Ascending aorta (tissue), 2 donors: Measurements from ENCODE around the gene CST8. TPM values are rescaled to one million over a fixed set of nuclear protein-coding genes. Genes with fewer than 3 reads are reported as not detected.
"Not testable (repeated sequence)": the region's sequence is repeated elsewhere in the genome, so short reads cannot be mapped to it uniquely, and the experiment has no call there.

ENCODE experiments used
- DNase-seq, 2 donors: peaks; one replicate each; pipeline ENCODE4 v3.0.0-alpha.2; 2019; ENCODE audit warnings: low spot score in 2 of 2
- H3K27ac ChIP-seq, 2 donors: fragments of 200-600 bp; sonication (generic); one replicate each; pipeline ENCODE4 v1.5.1; 2016 to 2017; ENCODE audit warnings: mild to moderate bottlenecking in 1 of 2
- H3K27me3 ChIP-seq: fragments of 200-600 bp; sonication (generic); one replicate; pipeline ENCODE4 v1.5.1; 2017
- H3K36me3 ChIP-seq, 2 donors: fragments of 200-600 bp; sonication (generic); one replicate each; pipeline ENCODE4 v1.5.1; 2016
- H3K4me1 ChIP-seq, 2 donors: fragments of 200-600 bp; sonication (generic); one replicate each; pipeline ENCODE4 v1.5.1; 2016 to 2017; ENCODE audit warnings: mild to moderate bottlenecking in 1 of 2
- H3K4me3 ChIP-seq, 2 donors: fragments of 200-600 bp; sonication (generic); one replicate each; pipeline ENCODE4 v1.5.1; 2016 to 2017; ENCODE audit warnings: mild to moderate bottlenecking in 1 of 2
- H3K9me3 ChIP-seq, 2 donors: fragments of 200-600 bp; sonication (generic); one replicate each; pipeline ENCODE4 v1.5.1; 2016
- CTCF ChIP-seq, 3 experiments: fragments of 200-600 bp in 2 of 3; fragments of 450-650 bp in 1 of 3; sonication (generic) in 2 of 3; IDR thresholded peaks; one replicate each; pipeline ENCODE4 v1.5.1; 2016 to 2019; ENCODE audit warnings: antibody characterized with exemption in 3 of 3, mild to moderate bottlenecking in 1 of 3, moderate library complexity in 1 of 3
- intact Hi-C: fragments of 100-400 bp; cut with DNase I; formaldehyde crosslinking; loops from one replicate; pipeline ENCODE4 v1.15.1; 2023
- total RNA-seq: library from RNA; depleted of rRNA; stranded (reverse); fragments of >200 nt; gene quantifications from one replicate; pipeline ENCODE4 v1.1.0, GENCODE V29; 2016

Gene CST8
- total RNA-seq, 1 donor from 2014 or later = not detected

DNA sequence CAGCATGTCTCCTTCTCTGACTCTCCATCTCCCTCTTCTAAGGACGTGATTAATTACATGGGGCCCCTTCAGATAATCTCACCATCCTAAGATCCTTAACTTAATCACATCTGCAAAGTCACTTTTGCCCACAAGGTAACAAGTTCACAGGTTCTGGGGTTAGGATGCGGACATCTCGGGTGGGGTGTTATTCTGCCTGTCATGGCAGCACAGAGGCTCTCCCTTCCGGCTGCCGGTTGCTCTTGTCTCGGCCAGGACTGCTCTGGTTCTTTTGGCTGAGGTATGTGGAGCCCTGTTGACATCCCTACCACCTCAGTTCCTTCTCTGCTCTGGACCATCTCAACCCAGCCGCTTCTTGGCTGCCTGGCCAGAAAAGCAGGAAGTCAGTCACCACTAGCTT lies 34.0 kb upstream of the CST8 start:
- DNase-seq = no peak
- Histone ChIP-seq H3K4me1 (no peaks in the 10 kb centered on the region), H3K9me3 (no peaks in the 10 kb centered on the region), H3K27me3 (no peaks in the 10 kb centered on the region), H3K4me3 (no peak overlapping the region), H3K27ac (no peak overlapping the region), H3K36me3 (no peaks in the 10 kb centered on the region)
- intact Hi-C loops = loop anchor here (10.0 kb wide), 1 partner anchor 258 kb away; no protein-coding TSS in a partner anchor
- no peak for TF ChIP-seq CTCF (IDR thresholded peaks at IDR 0.05)

- H3K9me3 ChIP-seq = no peaks in the 10 kb centered on the region
- H3K36me3 ChIP-seq = no peaks in the 10 kb centered on the region
- H3K4me1 ChIP-seq = no peaks in the 10 kb centered on the region
- TF ChIP-seq CTCF (IDR thresholded peaks at IDR 0.05) = no peak
- H3K27me3 ChIP-seq = no peaks in the 10 kb centered on the region
- no peak overlapping the region for H3K27ac ChIP-seq
- DNase-seq = no peak
- H3K4me3 ChIP-seq = no peak overlapping the region
- intact Hi-C loops = loop anchor here (10.0 kb wide), 1 partner anchor 255 kb away; no protein-coding TSS in a partner anchor
Measured at GRCh38 chr20:23459461-23460150, 31.3 kb upstream of the CST8 start.

GRCh38 chr20:23461180-23461579 lies 29.7 kb upstream of the CST8 start:
- no peaks in the 10 kb centered on the region for H3K27me3 ChIP-seq
- no peaks in the 10 kb centered on the region for H3K9me3 ChIP-seq
- DNase-seq = no peak
- intact Hi-C loops = no loop called here
- no peak for TF ChIP-seq CTCF (IDR thresholded peaks at IDR 0.05)
- no peak overlapping the region for H3K4me3 ChIP-seq
- no peak overlapping the region for H3K27ac ChIP-seq
- no peaks in the 10 kb centered on the region for H3K36me3 ChIP-seq
- no peaks in the 10 kb centered on the region for H3K4me1 ChIP-seq

GRCh38 chr20:23466961-23467360 lies 24.0 kb upstream of the CST8 start:
- H3K4me3 ChIP-seq, H3K4me1 ChIP-seq, H3K9me3 ChIP-seq, H3K27me3 ChIP-seq, intact Hi-C loops, DNase-seq, H3K27ac ChIP-seq, H3K36me3 ChIP-seq: not testable (repeated sequence)

DNA sequence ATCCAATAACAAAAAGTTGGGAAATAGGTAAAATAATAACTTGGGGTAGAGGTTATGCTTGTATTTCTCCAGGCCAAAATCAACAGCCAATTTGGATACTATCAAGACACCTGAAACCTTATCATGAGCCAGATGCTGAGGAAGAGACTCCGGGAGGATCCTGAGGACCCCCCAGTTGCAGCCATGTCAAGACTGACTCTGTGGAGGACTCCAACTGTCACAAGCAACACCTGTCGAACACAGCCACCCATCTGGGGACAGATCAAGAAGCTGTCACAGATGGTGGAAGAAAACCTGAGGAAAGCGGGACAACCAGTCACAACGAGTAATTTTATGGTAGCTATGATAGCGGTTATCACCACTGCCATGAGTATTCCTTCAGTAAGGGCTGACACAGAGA lies 18.6 kb upstream of the CST8 start:
- H3K9me3 ChIP-seq, DNase-seq, H3K36me3 ChIP-seq, H3K4me3 ChIP-seq, H3K27me3 ChIP-seq, H3K4me1 ChIP-seq, H3K27ac ChIP-seq, intact Hi-C loops: not testable (repeated sequence)

- H3K4me3 ChIP-seq, H3K9me3 ChIP-seq, H3K36me3 ChIP-seq, DNase-seq, H3K27ac ChIP-seq, intact Hi-C loops, H3K4me1 ChIP-seq, H3K27me3 ChIP-seq: not testable (repeated sequence)
Measured at GRCh38 chr20:23473293-23473692, 17.6 kb upstream of the CST8 start.

DNA sequence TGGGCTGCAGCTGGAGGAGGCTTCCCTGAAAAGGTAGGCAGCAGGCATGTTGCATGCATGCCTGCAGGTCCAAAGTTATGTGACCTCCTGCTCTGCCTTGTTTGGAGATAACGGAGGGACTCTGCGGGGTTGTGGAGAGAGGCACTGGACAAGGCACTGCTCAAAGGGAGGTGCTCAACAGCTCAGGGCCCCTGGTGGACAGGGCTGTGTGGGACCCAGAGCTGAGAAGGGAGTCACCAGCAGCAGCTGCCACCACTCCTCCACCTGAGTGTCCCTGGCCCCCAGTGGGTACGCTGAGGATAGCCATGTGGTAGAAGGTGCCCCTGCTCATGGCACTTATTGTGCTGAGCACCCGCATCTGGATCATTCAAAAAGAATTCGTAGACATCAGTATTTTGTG lies 15.5 kb upstream of the CST8 start:
- TF ChIP-seq CTCF (IDR thresholded peaks at IDR 0.05) = no peak
- H3K4me1 ChIP-seq = no peaks in the 10 kb centered on the region
- H3K4me3 ChIP-seq = no peak overlapping the region
- no peaks in the 10 kb centered on the region for H3K36me3 ChIP-seq
- H3K27me3 ChIP-seq = no peaks in the 10 kb centered on the region
- H3K27ac ChIP-seq = no peak overlapping the region
- no peak for DNase-seq
- no peaks in the 10 kb centered on the region for H3K9me3 ChIP-seq
- intact Hi-C loops = no loop called here
